Ovary (tissue), 9 donors: ENCODE measurements around the gene C15orf61. TPM values are rescaled to one million over a fixed set of nuclear protein-coding genes. Genes with fewer than 3 reads are reported as not detected.

Experiments used
- DNase-seq, 5 donors: peaks; one replicate each; pipeline ENCODE4 v3.0.0-alpha.2; 2019 to 2020
- H3K27ac ChIP-seq, 2 donors: fragments of 200-600 bp; one replicate each; pipeline versions ENCODE4 v1.5.1 to v1.8.0; 2019 to 2022
- H3K27me3 ChIP-seq: fragments of 200-600 bp; one replicate; pipeline ENCODE4 v1.8.0; 2022
- H3K36me3 ChIP-seq: fragments of 200-600 bp; sonication (generic); one replicate; pipeline ENCODE4 v1.5.1; 2019
- H3K4me1 ChIP-seq: one replicate; pipeline ENCODE4 v1.8.1; 2013; ENCODE audit warnings: mild to moderate bottlenecking, moderate library complexity; ENCODE audit not compliant: insufficient read depth
- H3K4me3 ChIP-seq: fragments of 200-600 bp; sonication (generic); one replicate; pipeline ENCODE4 v1.5.1; 2017
- H3K9me3 ChIP-seq, 2 donors: fragments of 200-600 bp in 1 of 2; sonication (generic) in 1 of 2; one replicate each; pipeline versions ENCODE4 v1.5.1 to v1.8.1; 2013 to 2019; ENCODE audit warnings: mild to moderate bottlenecking in 1 of 2, moderate library complexity in 1 of 2
- EP300 ChIP-seq: sonication (generic); formaldehyde crosslinking; IDR thresholded peaks from one replicate; pipeline ENCODE4 v1.6.1; 2017; ENCODE audit warnings: antibody characterized with exemption
- POLR2A ChIP-seq: fragments of 450-650 bp; IDR thresholded peaks from one replicate; pipeline ENCODE4 v1.6.1; 2017; ENCODE audit warnings: antibody characterized with exemption, mild to moderate bottlenecking, moderate library complexity
- WGBS, 3 donors: extraction: QIAGEN DNeasy Blood & Tissue Kit in 1 of 3; methylation state at CpG; one replicate each; pipeline versions ENCODE4 v1.1.5 to v1.1.7; 2013 to 2017; 5-methylcytosine and 5-hydroxymethylcytosine counted together
- intact Hi-C, 4 donors: fragments of 100-400 bp; cut with DNase I; formaldehyde crosslinking; loops; one replicate each; pipeline versions ENCODE4 v1.11.0 to v1.15.1; 2022 to 2023
- polyA plus RNA-seq, 2 donors: library from polyadenylated mRNA; stranded (reverse); fragments of 200-250 nt in 1 of 2; fragments of 350-450 nt in 1 of 2; fragmentation: Illumina TruSeq in 1 of 2; extraction: RNeasy Lipid Tissue Mini Kit (QIAGEN cat#74804) in 1 of 2; gene quantifications; one replicate each; pipeline ENCODE4 v1.2.3, GENCODE V29; 2013 to 2014
- total RNA-seq, 7 donors: library from RNA; depleted of rRNA in 2 of 7; stranded (reverse); fragments of >200 nt in 2 of 7; fragmentation: NEBNext Ultra II Directional in 3 of 7; extraction: Animal tissue kit (Norgen Biotek cat#: 25700) in 3 of 7; gene quantifications; one replicate each; pipeline versions ENCODE4 v1.1.0 to v1.2.4, GENCODE V29; 2016 to 2023
- TF ChIP-seq, protein P1 (sequence below), 3 donors: fragments of 450-650 bp in 2 of 3; fragments of 200-600 bp in 1 of 3; IDR thresholded peaks; one replicate each; pipeline versions ENCODE4 v1.5.1 to v1.8.0; 2016 to 2022; ENCODE audit warnings: antibody characterized with exemption in 3 of 3, mild to moderate bottlenecking in 1 of 3
- donor health status: DM: no; HTN: no; CAD: no; lungs with moderate emphysema.
- donor health status: DM: no; HTN: no; CAD: no.
- donor health status: Bipolar disorder and iron deficiency.
- donor health status: DM: yes; HTN: yes; CAD: no.
- donor health status: DM: no; HTN: no; CAD: no.
- donor health status: DM: yes; HTN: yes; CAD: no.

The C15orf61 gene
- total and polyA plus RNA-seq, 9 donors = 2.7 to 7.8 (median 6.6) TPM

DNA sequence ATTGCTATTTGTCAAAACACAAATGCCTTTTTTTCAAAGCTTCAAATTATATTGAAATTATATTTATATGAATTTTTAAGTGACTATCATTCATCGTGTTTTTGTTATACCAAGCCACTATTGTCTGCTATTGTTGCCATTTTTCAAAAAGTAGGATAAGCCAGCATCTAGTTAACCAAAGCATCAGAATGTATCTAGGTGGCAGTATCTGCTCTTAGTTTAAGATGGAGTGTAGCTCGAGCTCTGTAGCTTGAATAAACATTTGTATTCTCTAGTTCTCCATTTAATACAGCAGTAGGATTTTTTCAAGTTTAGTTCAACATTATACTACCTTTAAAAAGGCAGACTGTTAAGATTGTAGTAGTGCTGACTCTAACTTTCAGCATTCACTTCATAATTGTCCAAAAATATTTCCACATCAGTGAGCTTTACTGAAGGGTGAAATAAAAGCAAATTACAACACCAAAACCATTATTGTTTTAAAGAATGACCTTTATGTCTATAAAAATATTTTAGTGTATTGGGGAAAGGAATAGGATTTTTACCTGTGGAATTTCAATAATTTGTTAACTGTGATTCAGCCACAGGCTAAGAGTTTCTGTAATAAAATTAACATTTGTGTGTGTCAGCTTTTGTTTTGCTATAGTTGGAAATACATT, 19.6 kb upstream of the C15orf61 start:
- WGBS, 3 donors = 15 to 23% (median 22%) methylated on average over 2 of the region's 2 CpGs
- no peak overlapping the region for H3K27ac ChIP-seq

DNA sequence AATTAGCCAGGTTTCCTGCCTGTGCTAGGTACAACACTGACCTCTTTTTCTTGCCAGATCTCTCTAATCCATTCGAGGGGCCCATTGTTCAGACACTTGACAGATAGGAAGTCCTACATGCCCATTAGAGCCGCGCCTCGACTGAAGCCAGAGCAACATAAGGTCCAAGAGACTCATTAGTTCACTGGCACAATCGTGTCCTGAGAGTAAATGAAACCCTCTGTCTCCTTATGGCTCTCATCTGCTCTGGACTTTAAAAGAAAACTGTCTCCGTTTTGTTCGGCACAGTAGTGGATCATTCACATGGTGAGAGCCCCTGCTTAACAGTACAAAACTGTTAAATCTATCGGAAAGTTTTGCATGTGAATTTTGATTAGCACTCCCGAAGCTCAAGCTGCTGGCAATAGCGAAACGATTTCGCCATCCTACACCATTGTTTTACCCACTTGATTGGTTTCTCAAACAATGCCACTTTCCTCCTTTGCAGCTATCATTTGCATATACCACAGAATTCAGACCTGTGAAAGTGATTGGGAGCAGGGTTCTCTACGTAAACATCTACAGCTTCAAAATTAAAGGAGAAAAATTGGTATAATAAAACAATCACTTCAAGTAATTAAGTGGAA, 19.0 kb upstream of the C15orf61 start:
- no peaks in the 10 kb centered on the region for H3K4me1 ChIP-seq
- no peaks in the 10 kb centered on the region for H3K27me3 ChIP-seq
- intact Hi-C loops = loop anchor here in 2 of 4 donors (10.0 kb wide), 1 partner anchor 333 kb away; no protein-coding TSS in a partner anchor
- 74 to 79% (median 76%) methylated on average over 13 of the region's 13 CpGs for WGBS, 3 donors
- no peak for DNase-seq
- no peak overlapping the region for H3K4me3 ChIP-seq
- TF ChIP-seq, protein P1, sequence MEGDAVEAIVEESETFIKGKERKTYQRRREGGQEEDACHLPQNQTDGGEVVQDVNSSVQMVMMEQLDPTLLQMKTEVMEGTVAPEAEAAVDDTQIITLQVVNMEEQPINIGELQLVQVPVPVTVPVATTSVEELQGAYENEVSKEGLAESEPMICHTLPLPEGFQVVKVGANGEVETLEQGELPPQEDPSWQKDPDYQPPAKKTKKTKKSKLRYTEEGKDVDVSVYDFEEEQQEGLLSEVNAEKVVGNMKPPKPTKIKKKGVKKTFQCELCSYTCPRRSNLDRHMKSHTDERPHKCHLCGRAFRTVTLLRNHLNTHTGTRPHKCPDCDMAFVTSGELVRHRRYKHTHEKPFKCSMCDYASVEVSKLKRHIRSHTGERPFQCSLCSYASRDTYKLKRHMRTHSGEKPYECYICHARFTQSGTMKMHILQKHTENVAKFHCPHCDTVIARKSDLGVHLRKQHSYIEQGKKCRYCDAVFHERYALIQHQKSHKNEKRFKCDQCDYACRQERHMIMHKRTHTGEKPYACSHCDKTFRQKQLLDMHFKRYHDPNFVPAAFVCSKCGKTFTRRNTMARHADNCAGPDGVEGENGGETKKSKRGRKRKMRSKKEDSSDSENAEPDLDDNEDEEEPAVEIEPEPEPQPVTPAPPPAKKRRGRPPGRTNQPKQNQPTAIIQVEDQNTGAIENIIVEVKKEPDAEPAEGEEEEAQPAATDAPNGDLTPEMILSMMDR (IDR thresholded peaks at IDR 0.05) = no peak
- no peak for TF ChIP-seq EP300
- no peak for TF ChIP-seq POLR2A
- no peak overlapping the region for H3K27ac ChIP-seq
- no peaks in the 10 kb centered on the region for H3K9me3 ChIP-seq
- no peaks in the 10 kb centered on the region for H3K36me3 ChIP-seq

More for the DNA sequence above, 19.6 kb upstream of the C15orf61 start:
- no peak for DNase-seq
- TF ChIP-seq, protein P1 (IDR thresholded peaks at IDR 0.05) = no peak
- TF ChIP-seq POLR2A (no peak), EP300 (no peak)
- H3K4me3 ChIP-seq = no peak overlapping the region
- H3K4me1 ChIP-seq = no peaks in the 10 kb centered on the region
- no peaks in the 10 kb centered on the region for H3K9me3 ChIP-seq
- H3K36me3 ChIP-seq = no peaks in the 10 kb centered on the region
- intact Hi-C loops = loop anchor here in 2 of 4 donors (10.0 kb wide), 1 partner anchor 333 kb away; no protein-coding TSS in a partner anchor
- H3K27me3 ChIP-seq = no peaks in the 10 kb centered on the region

DNA sequence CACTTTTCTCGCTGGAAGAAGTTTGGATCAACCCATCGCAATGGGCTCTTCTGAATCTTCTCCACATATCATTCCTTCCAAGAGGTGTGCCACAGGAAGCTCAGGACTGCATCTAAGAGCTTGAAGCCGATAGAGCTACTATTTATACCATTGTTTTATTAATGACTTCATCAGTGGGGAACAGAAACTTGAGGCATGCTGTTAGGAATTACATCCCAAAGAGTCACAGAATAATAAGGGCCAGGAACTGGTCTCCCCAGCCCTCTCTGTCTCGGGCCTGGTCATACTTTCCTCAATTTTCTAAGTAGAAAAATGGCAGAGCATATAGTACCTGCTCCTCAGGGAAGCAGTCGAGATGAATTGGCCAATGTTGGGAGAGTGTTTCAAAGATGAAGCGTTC, 16.9 kb upstream of the C15orf61 start:
- no peak for DNase-seq
- Histone ChIP-seq H3K4me3 (no peak overlapping the region), H3K27me3 (no peaks in the 10 kb centered on the region), H3K36me3 (no peaks in the 10 kb centered on the region), H3K9me3 (no peaks in the 10 kb centered on the region), H3K4me1 (no peaks in the 10 kb centered on the region), H3K27ac (no peak overlapping the region)
- intact Hi-C loops = loop anchor here in 2 of 4 donors (10.0 kb wide), 1 partner anchor 331 kb away; no protein-coding TSS in a partner anchor
- TF ChIP-seq EP300 (no peak), POLR2A (no peak)
- TF ChIP-seq, protein P1 (IDR thresholded peaks at IDR 0.05) = no peak
- WGBS, 3 donors = 91 to 96% (median 95%) methylated on average over 6 of the region's 6 CpGs

DNA sequence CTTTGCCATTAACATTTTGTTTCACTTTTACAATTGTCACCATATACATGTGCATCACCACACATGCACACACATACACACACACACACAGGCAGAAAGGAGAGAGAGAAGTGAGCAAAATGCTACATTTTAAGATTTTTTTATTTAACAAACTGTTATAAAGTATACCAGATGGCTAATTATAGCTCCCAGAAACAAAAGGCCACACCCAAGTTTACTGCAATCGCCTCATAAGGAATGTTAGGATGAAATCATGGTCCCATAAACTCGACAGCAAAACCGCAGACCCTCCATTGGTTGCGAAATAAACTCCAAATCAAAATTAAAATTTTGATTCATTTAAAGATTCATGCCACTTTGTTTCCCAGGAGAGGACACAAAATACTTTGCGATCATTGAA, 16.1 kb upstream of the C15orf61 start:
- DNase-seq = no peak
- Histone ChIP-seq H3K4me1 (no peaks in the 10 kb centered on the region), H3K4me3 (no peak overlapping the region), H3K9me3 (no peaks in the 10 kb centered on the region), H3K27ac (no peak overlapping the region), H3K36me3 (no peaks in the 10 kb centered on the region), H3K27me3 (no peaks in the 10 kb centered on the region)
- 92 to 95% (median 93%) methylated on average over 5 of the region's 5 CpGs for WGBS, 3 donors
- intact Hi-C loops = loop anchor here in 2 of 4 donors (10.0 kb wide), 1 partner anchor 330 kb away; no protein-coding TSS in a partner anchor
- TF ChIP-seq POLR2A (no peak), EP300 (no peak)
- TF ChIP-seq, protein P1 (IDR thresholded peaks at IDR 0.05) = no peak
